SJCRH30 (cell line): ENCODE results near the gene ADGRE2. TPM values are rescaled to one million over a fixed set of nuclear protein-coding genes. Genes with fewer than 3 reads are reported as not detected.

Experiments
- DNase-seq, 2 experiments: peaks; one replicate each; pipeline ENCODE4 v3.0.0-alpha.2; 2015 to 2020
- H3K27ac ChIP-seq: fragments of 250-450 bp; sonication (Bioruptor Pico); 2 replicates; pipeline ENCODE4 v1.5.1; 2020; ENCODE audit warnings: mild to moderate bottlenecking, moderate library complexity
- H3K27me3 ChIP-seq: fragments of 250-450 bp; sonication (Bioruptor Pico); 2 replicates; pipeline ENCODE4 v1.5.1; 2020; ENCODE audit warnings: mild to moderate bottlenecking, moderate library complexity
- H3K36me3 ChIP-seq: fragments of 250-450 bp; sonication (Bioruptor Pico); 2 replicates; pipeline ENCODE4 v1.5.1; 2020; ENCODE audit warnings: mild to moderate bottlenecking, moderate library complexity
- H3K4me1 ChIP-seq: fragments of 250-450 bp; sonication (Bioruptor Pico); 2 replicates; pipeline ENCODE4 v1.5.1; 2020; ENCODE audit warnings: mild to moderate bottlenecking, moderate library complexity
- H3K4me3 ChIP-seq: fragments of 250-450 bp; sonication (Bioruptor Pico); 2 replicates; pipeline ENCODE4 v1.5.1; 2020; ENCODE audit warnings: mild to moderate bottlenecking, moderate library complexity
- H3K9me3 ChIP-seq: fragments of 250-450 bp; sonication (Bioruptor Pico); replicated peaks from 2 replicates; pipeline ENCODE4 v1.5.1; 2020; ENCODE audit warnings: mild to moderate bottlenecking, moderate library complexity
- total RNA-seq: library from RNA; depleted of rRNA; stranded (reverse); fragments of >200 nt; shearing (Covaris generic); gene quantifications from 2 replicates; pipeline ENCODE4 v1.2.3, GENCODE V29; 2014

ADGRE2 gene
- total RNA-seq, 1 experiment from 2014 or later: 0.85 TPM

DNA sequence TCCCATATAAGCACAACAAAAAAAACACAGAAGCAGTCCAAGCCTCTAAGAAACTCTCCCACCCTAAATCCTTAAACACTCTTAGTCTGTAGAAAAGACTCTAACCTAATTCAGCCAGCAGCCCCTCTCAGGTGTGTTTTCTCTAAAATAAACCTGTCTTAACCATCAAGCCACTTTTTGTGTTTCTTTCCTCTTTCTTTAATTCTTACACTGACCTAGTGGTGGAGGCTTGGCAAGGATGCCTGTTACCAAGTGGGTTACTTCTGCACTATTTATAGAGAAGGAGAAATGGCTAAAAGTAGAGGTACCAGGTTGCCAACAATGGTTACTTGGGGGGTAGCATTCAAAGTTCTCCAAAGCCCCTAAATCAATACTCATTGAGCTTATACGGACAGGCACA is 44.8 kb downstream of the ADGRE2 start:
- no peak for DNase-seq
- H3K4me1 ChIP-seq: 0 out of 2 replicates have a peak, but pooled peaks cover 4% of the 10 kb centered on the region

DNA sequence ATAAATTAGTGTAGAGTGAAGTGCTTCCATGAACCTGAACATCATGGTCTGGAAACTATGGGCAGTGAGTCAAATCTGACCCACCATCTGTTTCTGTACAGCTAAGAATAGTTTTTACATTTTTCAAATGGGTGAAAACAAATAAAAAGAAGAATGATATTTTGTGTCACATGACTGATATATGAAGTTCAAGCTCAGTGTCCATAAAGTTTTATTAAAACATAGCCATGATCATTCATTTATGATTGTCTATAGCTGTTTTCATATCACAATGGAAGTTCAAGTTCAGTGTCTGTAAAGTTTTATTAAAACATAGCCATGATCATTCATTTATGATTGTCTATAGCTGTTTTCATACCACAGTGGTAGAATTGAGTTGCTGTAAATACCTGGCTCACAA is 45.9 kb downstream of the ADGRE2 start:
- peaks cover 2% of the 10 kb centered on the region; the same call in 1 of the 2 replicates for H3K27me3 ChIP-seq
- DNase-seq: no peak
- H3K4me3 ChIP-seq: no peak overlapping the region
- no peaks in the 10 kb centered on the region for H3K36me3 ChIP-seq
- H3K9me3 ChIP-seq: peaks cover 28% of the 10 kb centered on the region
- H3K27ac ChIP-seq: no peak overlapping the region
- H3K4me1 ChIP-seq: 0 out of 2 replicates have a peak, but pooled peaks cover 4% of the 10 kb centered on the region

More for the DNA sequence above, 44.8 kb downstream of the ADGRE2 start:
- Histone ChIP-seq H3K36me3 (no peaks in the 10 kb centered on the region), H3K9me3 (peaks cover 25% of the 10 kb centered on the region), H3K27me3 (peaks cover 2% of the 10 kb centered on the region; the same call in 1 of the 2 replicates), H3K27ac (no peak overlapping the region), H3K4me3 (no peak overlapping the region)

DNA sequence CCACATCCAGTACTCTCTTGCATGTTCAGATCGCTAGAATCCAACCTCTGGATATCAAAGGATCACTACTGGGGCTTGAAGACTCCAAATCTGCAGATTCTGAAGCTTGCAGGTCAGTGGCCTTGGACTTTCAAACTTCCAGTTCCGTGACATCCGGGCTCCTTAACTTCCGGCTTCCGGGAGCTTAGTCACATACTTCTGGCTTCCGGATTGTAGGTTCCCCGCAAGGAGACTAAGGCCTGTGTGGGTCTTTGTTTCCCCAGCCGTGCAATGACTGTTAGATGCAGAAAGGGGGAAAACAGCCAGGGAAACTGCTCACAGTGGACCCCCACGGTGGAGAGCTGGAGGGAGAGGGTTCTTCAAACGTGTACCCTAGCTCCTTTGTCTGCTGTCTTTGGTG is 47.2 kb downstream of the ADGRE2 start:
- no peaks in the 10 kb centered on the region for H3K36me3 ChIP-seq
- H3K27me3 ChIP-seq: peaks cover 2% of the 10 kb centered on the region; the same call in 1 of the 2 replicates
- H3K27ac ChIP-seq: no peak overlapping the region
- H3K4me3 ChIP-seq: peak overlapping the region; percentile 15; the same call in 1 of the 2 replicates
- H3K4me1 ChIP-seq: 0 out of 2 replicates have a peak, but pooled peaks cover 4% of the 10 kb centered on the region
- H3K9me3 ChIP-seq: peaks cover 28% of the 10 kb centered on the region
- peak in 1 of 2 experiments; percentile 39 for DNase-seq

DNA sequence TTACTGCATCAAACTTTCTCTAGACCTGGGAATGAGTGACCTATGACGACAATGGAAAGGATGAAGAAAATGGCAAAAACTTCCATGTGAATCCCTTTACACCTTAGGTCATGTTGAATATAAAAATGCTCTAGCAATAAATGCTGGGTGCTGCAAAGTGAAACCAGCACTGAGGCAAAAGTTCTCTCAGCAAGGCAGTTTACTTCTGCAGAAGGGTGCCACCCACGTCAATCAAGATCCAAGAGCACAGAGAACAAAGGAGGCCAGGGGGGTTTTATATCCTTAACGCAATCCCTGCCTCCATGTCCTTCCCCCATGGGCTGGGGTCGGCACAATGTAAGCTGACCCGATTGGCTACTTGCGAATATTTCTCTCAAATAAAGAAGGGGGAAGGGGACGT is 49.8 kb downstream of the ADGRE2 start:
- Histone ChIP-seq H3K4me1 (0 out of 2 replicates have a peak, but pooled peaks cover 4% of the 10 kb centered on the region), H3K4me3 (no peak overlapping the region), H3K9me3 (peaks cover 23% of the 10 kb centered on the region), H3K27ac (no peak overlapping the region), H3K27me3 (0 out of 2 replicates have a peak, but pooled peaks cover 2% of the 10 kb centered on the region), H3K36me3 (no peaks in the 10 kb centered on the region)
- no peak for DNase-seq

DNA sequence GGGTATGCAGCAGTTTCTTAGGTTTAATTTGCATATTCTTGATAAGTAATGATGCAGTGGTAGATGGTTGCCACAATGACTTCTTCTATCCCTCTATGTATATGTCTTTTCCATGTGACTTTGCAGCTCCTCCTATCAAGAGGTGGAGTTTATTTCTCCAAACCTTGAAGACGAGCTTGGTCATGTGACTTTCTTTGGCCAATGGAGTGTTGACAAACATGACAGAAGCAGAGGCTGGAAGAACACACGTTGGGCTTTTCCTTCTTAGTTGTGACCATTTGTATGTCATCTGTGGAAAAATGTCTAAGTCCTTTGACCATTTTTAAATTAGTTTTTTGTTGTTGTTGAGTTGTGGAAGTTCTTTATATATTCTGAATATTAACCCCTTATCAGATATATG is 56.2 kb downstream of the ADGRE2 start:
- Histone ChIP-seq H3K36me3 (peaks cover 34% of the 10 kb centered on the region), H3K9me3 (peaks cover 42% of the 10 kb centered on the region), H3K4me3 (no peak overlapping the region), H3K27ac (no peak overlapping the region), H3K27me3 (no peaks in the 10 kb centered on the region), H3K4me1 (no peaks in the 10 kb centered on the region)
- no peak for DNase-seq

DNA sequence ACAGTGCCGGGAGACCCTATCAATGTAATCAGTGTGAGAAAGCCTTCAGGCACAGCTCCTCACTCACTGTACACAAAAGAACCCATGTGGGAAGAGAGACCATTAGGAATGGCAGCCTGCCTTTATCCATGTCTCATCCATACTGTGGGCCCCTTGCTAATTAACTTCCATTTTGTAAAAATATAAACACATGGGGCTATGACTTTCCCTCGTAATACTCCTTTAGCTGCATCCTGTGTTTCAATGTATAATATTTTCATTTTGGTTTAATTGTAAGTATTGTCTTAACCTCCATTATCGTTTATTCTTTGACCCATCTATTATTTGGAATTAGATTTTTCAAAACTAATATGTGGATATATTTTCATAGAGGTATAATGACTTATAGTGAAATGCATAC is 59.2 kb downstream of the ADGRE2 start:
- Histone ChIP-seq H3K27ac (no peak overlapping the region), H3K27me3 (no peaks in the 10 kb centered on the region), H3K4me3 (no peak overlapping the region), H3K4me1 (no peaks in the 10 kb centered on the region), H3K36me3 (peaks cover 55% of the 10 kb centered on the region), H3K9me3 (peaks cover 47% of the 10 kb centered on the region)
- DNase-seq: no peak

DNA sequence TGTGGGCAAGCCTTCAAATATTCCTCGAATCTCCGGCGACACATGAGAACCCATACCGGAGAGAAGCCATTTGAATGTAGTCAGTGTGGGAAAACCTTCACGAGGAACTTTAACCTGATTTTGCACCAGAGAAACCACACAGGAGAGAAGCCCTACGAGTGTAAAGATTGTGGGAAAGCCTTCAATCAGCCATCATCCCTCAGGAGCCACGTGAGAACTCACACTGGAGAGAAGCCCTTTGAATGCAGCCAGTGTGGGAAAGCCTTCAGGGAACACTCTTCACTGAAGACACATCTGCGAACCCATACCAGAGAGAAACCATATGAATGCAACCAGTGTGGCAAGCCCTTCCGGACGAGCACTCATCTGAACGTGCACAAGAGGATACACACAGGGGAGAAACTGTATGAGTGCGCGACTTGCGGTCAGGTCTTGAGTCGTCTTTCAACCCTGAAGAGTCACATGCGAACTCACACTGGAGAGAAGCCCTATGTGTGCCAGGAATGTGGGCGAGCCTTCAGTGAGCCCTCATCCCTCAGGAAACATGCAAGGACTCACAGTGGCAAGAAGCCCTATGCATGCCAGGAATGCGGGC is 59.7 kb downstream of the ADGRE2 start:
- no peak for DNase-seq
- Histone ChIP-seq H3K27ac (no peak overlapping the region), H3K9me3 (peaks cover 47% of the 10 kb centered on the region), H3K36me3 (peaks cover 55% of the 10 kb centered on the region), H3K27me3 (no peaks in the 10 kb centered on the region), H3K4me3 (no peak overlapping the region), H3K4me1 (no peaks in the 10 kb centered on the region)

DNA sequence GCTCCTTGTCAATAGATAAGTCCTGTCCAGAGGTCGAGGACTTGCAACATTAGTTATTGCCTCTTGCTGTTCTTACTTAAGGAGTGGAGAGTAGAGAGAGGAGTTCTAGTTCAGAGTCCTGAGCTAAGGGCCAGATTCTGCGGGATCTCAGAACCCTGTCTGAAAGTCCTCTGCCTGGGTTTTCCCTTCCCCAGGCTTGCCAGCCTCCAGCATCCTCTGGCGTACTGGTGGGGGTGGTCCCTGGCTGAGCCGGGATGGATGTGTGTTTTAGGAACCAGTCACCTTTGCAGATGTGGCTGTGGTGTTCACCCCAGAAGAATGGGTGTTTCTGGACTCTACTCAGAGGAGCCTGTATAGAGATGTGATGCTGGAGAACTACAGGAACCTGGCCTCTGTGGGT is 62.5 kb downstream of the ADGRE2 start:
- no peaks in the 10 kb centered on the region for H3K4me1 ChIP-seq
- peaks cover 62% of the 10 kb centered on the region for H3K36me3 ChIP-seq
- no peak for DNase-seq
- no peaks in the 10 kb centered on the region for H3K27me3 ChIP-seq
- no peak overlapping the region for H3K4me3 ChIP-seq
- no peak overlapping the region for H3K27ac ChIP-seq
- H3K9me3 ChIP-seq: peaks cover 39% of the 10 kb centered on the region

DNA sequence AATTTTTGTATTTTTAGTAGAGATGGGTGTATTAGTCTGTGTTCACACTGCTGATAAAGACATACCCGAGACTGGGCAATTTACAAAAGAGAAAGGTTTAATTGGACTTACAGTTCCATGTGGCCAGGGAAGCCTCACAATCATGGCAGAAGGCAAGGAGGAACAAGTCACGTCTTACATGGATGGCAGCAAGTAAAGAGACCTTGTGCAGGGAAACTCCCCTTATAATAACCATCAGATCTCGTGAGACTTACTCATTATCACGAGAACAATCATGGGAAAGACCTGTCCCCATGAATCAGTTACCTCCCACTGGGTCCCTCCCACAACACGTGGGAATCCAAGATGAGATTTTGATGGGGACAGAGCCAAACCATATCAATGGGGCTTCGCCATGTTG is 73.9 kb downstream of the ADGRE2 start:
- Histone ChIP-seq H3K27ac (no peak overlapping the region), H3K36me3 (peaks cover 57% of the 10 kb centered on the region), H3K4me3 (no peak overlapping the region), H3K27me3 (no peaks in the 10 kb centered on the region), H3K4me1 (no peaks in the 10 kb centered on the region), H3K9me3 (no peaks in the 10 kb centered on the region)
- DNase-seq: no peak

DNA sequence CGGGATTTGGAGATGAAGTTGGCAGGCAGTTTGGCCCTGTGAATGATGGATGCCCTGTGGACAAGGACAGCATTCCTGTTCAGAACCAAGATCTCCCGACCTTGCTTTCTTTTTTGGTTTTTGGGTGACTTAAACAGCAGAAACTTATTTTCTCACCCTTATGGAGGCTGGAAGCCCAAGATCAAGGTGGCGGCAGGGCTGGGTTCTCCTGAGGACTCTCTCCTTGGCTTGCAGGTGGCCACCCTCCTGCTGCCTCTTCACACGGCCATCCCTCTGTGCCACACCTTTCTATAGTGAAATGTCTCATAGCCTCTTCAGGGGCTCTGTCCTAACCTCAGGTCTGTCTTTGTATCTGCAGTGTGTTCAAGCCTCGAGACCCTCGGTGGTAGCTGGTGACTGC is 74.5 kb downstream of the ADGRE2 start:
- no peak for DNase-seq
- Histone ChIP-seq H3K36me3 (peaks cover 57% of the 10 kb centered on the region), H3K9me3 (no peaks in the 10 kb centered on the region), H3K4me1 (no peaks in the 10 kb centered on the region), H3K4me3 (no peak overlapping the region), H3K27me3 (no peaks in the 10 kb centered on the region), H3K27ac (no peak overlapping the region)

DNA sequence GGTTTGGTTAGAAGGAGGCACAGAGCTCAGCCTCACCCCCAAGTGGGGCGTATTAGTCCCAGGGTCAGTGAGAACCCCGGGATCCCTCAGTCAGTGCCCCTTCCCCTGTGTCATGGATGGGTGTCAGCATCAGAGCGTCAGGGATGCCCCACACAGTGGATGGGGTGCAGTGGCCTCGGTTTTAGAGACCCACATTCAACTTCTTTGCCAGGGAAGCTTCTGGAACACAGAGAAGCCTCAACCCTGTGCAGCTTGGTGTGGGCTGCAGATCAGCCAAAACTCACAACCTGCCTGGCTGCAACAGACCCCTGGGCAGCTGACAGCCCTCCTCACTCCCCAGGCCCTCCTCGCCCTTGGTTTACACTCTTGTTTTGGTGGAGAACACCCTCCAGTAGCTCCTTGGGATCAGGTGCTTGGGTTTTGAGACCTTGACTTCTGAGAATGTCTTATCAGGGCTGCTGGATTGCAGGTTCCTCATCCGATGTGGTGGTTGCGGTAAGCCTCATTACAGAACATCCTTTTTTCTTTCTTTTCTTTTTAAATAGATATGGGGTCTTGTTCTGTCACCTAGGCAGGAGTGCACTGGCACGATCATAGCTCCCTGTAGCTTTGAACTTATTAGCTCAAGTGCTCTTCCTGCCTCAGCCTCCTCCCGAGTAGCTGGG is 77.5 kb downstream of the ADGRE2 start:
- Histone ChIP-seq H3K27ac (no peak overlapping the region), H3K36me3 (peaks cover 66% of the 10 kb centered on the region), H3K4me3 (no peak overlapping the region), H3K27me3 (no peaks in the 10 kb centered on the region), H3K4me1 (no peaks in the 10 kb centered on the region), H3K9me3 (no peaks in the 10 kb centered on the region)
- DNase-seq: no peak

DNA sequence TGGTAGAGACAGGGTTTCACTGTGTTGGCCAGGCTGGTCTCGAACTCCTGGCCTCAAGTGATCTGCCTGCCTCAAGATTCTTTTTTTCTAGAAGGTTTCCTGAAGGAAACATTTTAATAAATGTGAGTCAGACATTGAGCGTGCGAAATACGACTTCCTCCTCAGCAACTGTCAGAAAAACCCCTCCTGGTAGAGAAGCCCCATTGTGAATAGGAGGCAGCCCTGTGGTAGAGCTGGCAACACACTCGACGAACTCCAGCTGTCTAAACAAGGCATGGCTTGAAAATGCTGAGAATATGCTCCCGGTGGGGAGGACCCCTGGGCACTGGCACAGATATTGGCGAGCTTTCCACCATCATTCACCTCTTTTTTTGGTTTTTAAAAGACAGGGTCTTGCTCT is 78.7 kb downstream of the ADGRE2 start:
- Histone ChIP-seq H3K9me3 (no peaks in the 10 kb centered on the region), H3K36me3 (peaks cover 68% of the 10 kb centered on the region), H3K27me3 (no peaks in the 10 kb centered on the region), H3K27ac (no peak overlapping the region), H3K4me1 (no peaks in the 10 kb centered on the region), H3K4me3 (no peak overlapping the region)
- no peak for DNase-seq

DNA sequence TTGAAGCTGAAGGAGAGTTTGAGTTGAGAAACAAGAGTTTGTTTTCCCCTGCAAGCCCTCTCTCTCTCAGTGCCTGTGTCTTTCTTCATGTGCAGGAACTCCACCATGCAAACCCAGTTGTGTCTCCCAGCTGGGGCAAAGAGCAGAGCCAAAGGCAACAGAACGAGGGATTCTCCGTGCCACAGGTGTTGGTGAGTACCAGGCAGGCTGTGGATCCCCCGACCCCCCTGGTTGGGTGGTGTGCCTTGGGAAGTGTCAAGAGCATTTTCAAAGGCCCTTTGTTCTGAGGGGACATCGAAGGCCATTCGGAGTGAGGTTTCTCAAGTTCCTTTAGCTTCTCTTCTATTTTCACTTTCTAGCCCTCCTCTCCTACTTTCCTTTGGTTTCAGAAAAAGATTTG is 82.9 kb downstream of the ADGRE2 start:
- no peaks in the 10 kb centered on the region for H3K9me3 ChIP-seq
- H3K4me1 ChIP-seq: no peaks in the 10 kb centered on the region
- peaks cover 41% of the 10 kb centered on the region for H3K36me3 ChIP-seq
- DNase-seq: no peak
- H3K27me3 ChIP-seq: no peaks in the 10 kb centered on the region
- H3K27ac ChIP-seq: no peak overlapping the region
- H3K4me3 ChIP-seq: no peak overlapping the region

DNA sequence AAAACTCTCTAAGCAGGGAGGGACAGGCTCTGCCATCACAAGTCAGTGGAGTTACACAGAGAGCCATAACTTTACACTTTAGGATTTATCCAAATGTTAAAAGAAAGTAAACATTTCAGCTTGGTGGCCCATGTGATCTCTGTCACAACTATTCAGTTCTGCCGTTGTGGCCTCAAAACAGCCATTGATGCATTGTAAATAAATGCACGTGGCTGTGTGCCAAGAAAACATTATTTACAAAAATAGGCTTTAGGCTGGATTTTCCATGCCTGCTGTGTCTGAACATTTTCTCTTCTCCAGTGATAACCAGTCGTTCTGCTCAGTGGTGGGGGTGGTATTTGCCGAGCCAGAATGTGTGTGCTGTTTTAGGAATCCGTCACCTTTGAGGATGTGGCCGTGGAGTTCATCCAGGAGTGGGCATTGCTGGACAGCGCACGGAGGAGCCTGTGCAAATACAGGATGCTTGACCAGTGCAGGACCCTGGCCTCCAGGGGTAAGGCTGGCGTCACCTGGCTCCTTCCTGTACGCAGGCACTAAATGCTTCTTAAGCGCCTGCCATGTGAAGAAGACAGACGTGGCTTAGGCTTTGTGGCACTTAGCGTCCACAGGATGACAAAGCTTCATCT is 83.6 kb downstream of the ADGRE2 start:
- Histone ChIP-seq H3K27ac (no peak overlapping the region), H3K9me3 (no peaks in the 10 kb centered on the region), H3K36me3 (peaks cover 34% of the 10 kb centered on the region), H3K4me3 (no peak overlapping the region), H3K4me1 (no peaks in the 10 kb centered on the region), H3K27me3 (no peaks in the 10 kb centered on the region)
- DNase-seq: no peak
